Epithelial cell of proximal tubule (primary cell): ENCODE data around the gene TTC9. TPM values are rescaled to one million over a fixed set of nuclear protein-coding genes. Genes with fewer than 3 reads are reported as not detected.

Experiments
- DNase-seq: peaks from one replicate; pipeline ENCODE4 v3.0.0-alpha.2; 2011; ENCODE audit warnings: low read depth
- H3K4me3 ChIP-seq: 2 replicates; pipeline ENCODE4 v1.5.1; 2011; ENCODE audit warnings: low read depth, mild to moderate bottlenecking, low read length
- CTCF ChIP-seq: conservative IDR thresholded peaks from 2 replicates; pipeline ENCODE4 v1.5.1; 2012; ENCODE audit warnings: low read depth, mild to moderate bottlenecking, low read length
- total RNA-seq: library from RNA; depleted of rRNA; stranded (reverse); fragments of >200 nt; gene quantifications from 2 replicates; pipeline ENCODE4 v1.2.3, GENCODE V29; 2015

Gene TTC9
- total RNA-seq, 1 donor from 2014 or later, result 24.8 TPM

GRCh38 chr14:70643967-70644366 is 2.3 kb downstream of the TTC9 start:
- peak overlapping the region; percentile 81 for H3K4me3 ChIP-seq
- DNase-seq, result no peak
- no peak for TF ChIP-seq CTCF

GRCh38 chr14:70645892-70646291 is 4.2 kb downstream of the TTC9 start:
- no peak for TF ChIP-seq CTCF

GRCh38 chr14:70646705-70647104 is 5.0 kb downstream of the TTC9 start:
- TF ChIP-seq CTCF, result no peak
- no peak for DNase-seq
- no peak overlapping the region for H3K4me3 ChIP-seq

More at GRCh38 chr14:70645892-70646291, 4.2 kb downstream of the TTC9 start:
- no peak overlapping the region for H3K4me3 ChIP-seq
- DNase-seq, result no peak

GRCh38 chr14:70648346-70648745 is 6.6 kb downstream of the TTC9 start:
- H3K4me3 ChIP-seq, result no peak overlapping the region
- TF ChIP-seq CTCF, result no peak
- DNase-seq, result no peak

GRCh38 chr14:70649803-70650202 is 8.1 kb downstream of the TTC9 start:
- no peak for DNase-seq
- no peak overlapping the region for H3K4me3 ChIP-seq
- no peak for TF ChIP-seq CTCF

GRCh38 chr14:70651522-70651921 is 9.8 kb downstream of the TTC9 start:
- DNase-seq, result no peak
- no peak for TF ChIP-seq CTCF
- H3K4me3 ChIP-seq, result no peak overlapping the region

- no peak for DNase-seq
- no peak overlapping the region for H3K4me3 ChIP-seq
- TF ChIP-seq CTCF, result no peak
Observed at GRCh38 chr14:70652871-70653270, 11.2 kb downstream of the TTC9 start.
